Naive thymus-derived CD4-positive, alpha-beta T cell (primary cell): ENCODE results near the gene SIK3. TPM values are rescaled to one million over a fixed set of nuclear protein-coding genes. Genes with fewer than 3 reads are reported as not detected.
"Not testable (repeated sequence)": the region's sequence is repeated elsewhere in the genome, so short reads cannot be mapped to it uniquely, and the experiment has no call there.

Experiments
- ATAC-seq: fragments of 150-1000 bp; cut with Tn5 transposase; 2 replicates; pipeline ENCODE4 v1.10.0; 2021; ENCODE audit warnings: mild to moderate bottlenecking, moderate library complexity
- CTCF ChIA-PET: fragments of 350-600 bp; sonication (Branson Sonifier 250); formaldehyde crosslinking; loops from one replicate; lab custom pipeline; 2021; ENCODE audit warnings: antibody characterized with exemption; lab: Charles Lee
- POLR2A ChIA-PET: fragments of 350-600 bp; sonication (Branson Sonifier 250); formaldehyde crosslinking; loops from one replicate; lab custom pipeline; 2021; ENCODE audit warnings: antibody characterized with exemption, inconsistent platforms; lab: Charles Lee
- DNase-seq, 9 donors: peaks; one replicate each; pipeline versions ENCODE4 v3.0.0 to v3.0.0-alpha.2; 2020 to 2022; ENCODE audit warnings: mixed read lengths in 1 of 9
- H3K27ac ChIP-seq: one replicate; pipeline ENCODE4 v1.7.0; 2013; ENCODE audit warnings: mild to moderate bottlenecking, low read depth, low read length, moderate library complexity
- H3K27me3 ChIP-seq, 2 donors: one replicate each; pipeline ENCODE4 v1.7.0; 2013; ENCODE audit warnings: low read length in 2 of 2, mild to moderate bottlenecking in 2 of 2, moderate library complexity in 2 of 2; ENCODE audit not compliant: control insufficient read depth in 2 of 2, insufficient read depth in 2 of 2
- H3K36me3 ChIP-seq, 3 experiments: 1 replicate in 2 of 3; 2 replicates in 1 of 3; pipeline ENCODE4 v1.7.0; 2013; ENCODE audit warnings: low read length in 3 of 3, mild to moderate bottlenecking in 3 of 3, moderate library complexity in 1 of 3; ENCODE audit not compliant: insufficient read depth in 3 of 3, control insufficient read depth in 2 of 3
- H3K4me1 ChIP-seq, 2 donors: one replicate each; pipeline ENCODE4 v1.7.0; 2013; ENCODE audit warnings: low read length in 2 of 2, mild to moderate bottlenecking in 2 of 2, moderate library complexity in 1 of 2; ENCODE audit not compliant: control insufficient read depth in 2 of 2, insufficient read depth in 2 of 2
- H3K4me3 ChIP-seq: 2 replicates; pipeline ENCODE4 v1.7.0; 2013; ENCODE audit warnings: mild to moderate bottlenecking, low read length
- H3K9me3 ChIP-seq, 3 experiments: 1 replicate in 2 of 3; 2 replicates in 1 of 3; pipeline ENCODE4 v1.7.0; 2013; ENCODE audit warnings: low read length in 3 of 3; ENCODE audit not compliant: control insufficient read depth in 2 of 3
- H3K27ac Mint-ChIP-seq, 9 donors: one replicate each; pipeline ENCODE4 v1.8.0; 2020 to 2022; ENCODE audit warnings: mixed read lengths in 9 of 9, mild to moderate bottlenecking in 8 of 9, moderate library complexity in 5 of 9, inconsistent platforms in 2 of 9
- H3K27me3 Mint-ChIP-seq, 5 donors: one replicate each; pipeline ENCODE4 v1.8.0; 2021 to 2022; ENCODE audit warnings: mixed read lengths in 5 of 5, mild to moderate bottlenecking in 1 of 5
- H3K36me3 Mint-ChIP-seq, 5 donors: one replicate each; pipeline ENCODE4 v1.8.0; 2020 to 2022; ENCODE audit warnings: mixed read lengths in 5 of 5, mild to moderate bottlenecking in 3 of 5, inconsistent platforms in 1 of 5
- H3K4me1 Mint-ChIP-seq, 7 donors: one replicate each; pipeline ENCODE4 v1.8.0; 2020 to 2022; ENCODE audit warnings: mixed read lengths in 7 of 7, mild to moderate bottlenecking in 3 of 7, inconsistent platforms in 1 of 7
- H3K4me3 Mint-ChIP-seq, 10 donors: one replicate each; pipeline ENCODE4 v1.8.0; 2020 to 2022; ENCODE audit warnings: mild to moderate bottlenecking in 10 of 10, mixed read lengths in 10 of 10, moderate library complexity in 6 of 10, inconsistent platforms in 2 of 10
- H3K9me3 Mint-ChIP-seq, 11 donors: one replicate each; pipeline ENCODE4 v1.8.0; 2020 to 2022; ENCODE audit warnings: mixed read lengths in 11 of 11, mild to moderate bottlenecking in 4 of 11, inconsistent platforms in 1 of 11, moderate library complexity in 1 of 11
- intact Hi-C, 2 donors: fragments of 100-400 bp; cut with micrococcal nuclease; formaldehyde crosslinking; loops; one replicate each; pipeline ENCODE4 v1.15.1; 2023
- polyA plus RNA-seq, 2 donors: library from polyadenylated mRNA; unstranded; fragments of 300-500 nt; fragmentation: Illumina TruSeq; gene quantifications; one replicate each; pipeline ENCODE4 v1.2.3, GENCODE V29; 2021
- total RNA-seq, 6 experiments: library from RNA in 5 of 6; stranded (reverse) in 5 of 6; gene quantifications; 1 replicate in 5 of 6; 2 replicates in 1 of 6; pipeline ENCODE4 v1.2.3 and lab custom pipeline; 2021 to 2026

The SIK3 gene
- total and polyA plus RNA-seq, 7 experiments from 2014 or later = 13.3 to 85.2 (median 64.4) TPM

GRCh38 chr11:117143390-117143789 lies 45.2 kb upstream of the SIK3 start:
- Mint-ChIP-seq H3K36me3 (peaks cover 4 to 8% (median 5%) of the 10 kb centered on the region in 5 donors), H3K4me1 (peaks cover 27 to 51% (median 43%) of the 10 kb centered on the region in 7 donors), H3K27ac (peak overlapping the region; percentile 87 to 98 (median 97)), H3K9me3 (no peaks in the 10 kb centered on the region), H3K4me3 (peak overlapping the region; percentile 88 to 99 (median 95)), H3K27me3 (peaks cover 11 to 24% (median 12%) of the 10 kb centered on the region in 5 donors)
- CTCF ChIA-PET = no interaction called here
- peaks cover 0 to 10% (median 0%) of the 10 kb centered on the region in 3 experiments for H3K36me3 ChIP-seq
- no peaks in the 10 kb centered on the region for H3K27me3 ChIP-seq
- H3K9me3 ChIP-seq = no peaks in the 10 kb centered on the region
- H3K27ac ChIP-seq = peak overlapping the region; percentile 85
- intact Hi-C loops = loop anchor here (5.0 kb wide), 2 partner anchors 34 to 46 kb away; partner anchors contain the start of genes SIDT2 (in 1 of the 2) and SIK3 (in 1 of the 2)
- POLR2A ChIA-PET = interaction anchor here (1.3 to 3.2 kb wide), 5 partner anchors 29 to 356 kb away, joined by 5 to 42 read pairs (median 10); partner anchors contain the start of genes CEP164, PCSK7, SIDT2 and ZPR1
- H3K4me3 ChIP-seq = peak overlapping the region; percentile 89
- ATAC-seq (peak; percentile 36), DNase-seq (peak in 4 of 9 donors; percentile 13 to 27 (median 24))
- H3K4me1 ChIP-seq = peaks cover 6 to 10% of the 10 kb centered on the region in 2 donors

DNA sequence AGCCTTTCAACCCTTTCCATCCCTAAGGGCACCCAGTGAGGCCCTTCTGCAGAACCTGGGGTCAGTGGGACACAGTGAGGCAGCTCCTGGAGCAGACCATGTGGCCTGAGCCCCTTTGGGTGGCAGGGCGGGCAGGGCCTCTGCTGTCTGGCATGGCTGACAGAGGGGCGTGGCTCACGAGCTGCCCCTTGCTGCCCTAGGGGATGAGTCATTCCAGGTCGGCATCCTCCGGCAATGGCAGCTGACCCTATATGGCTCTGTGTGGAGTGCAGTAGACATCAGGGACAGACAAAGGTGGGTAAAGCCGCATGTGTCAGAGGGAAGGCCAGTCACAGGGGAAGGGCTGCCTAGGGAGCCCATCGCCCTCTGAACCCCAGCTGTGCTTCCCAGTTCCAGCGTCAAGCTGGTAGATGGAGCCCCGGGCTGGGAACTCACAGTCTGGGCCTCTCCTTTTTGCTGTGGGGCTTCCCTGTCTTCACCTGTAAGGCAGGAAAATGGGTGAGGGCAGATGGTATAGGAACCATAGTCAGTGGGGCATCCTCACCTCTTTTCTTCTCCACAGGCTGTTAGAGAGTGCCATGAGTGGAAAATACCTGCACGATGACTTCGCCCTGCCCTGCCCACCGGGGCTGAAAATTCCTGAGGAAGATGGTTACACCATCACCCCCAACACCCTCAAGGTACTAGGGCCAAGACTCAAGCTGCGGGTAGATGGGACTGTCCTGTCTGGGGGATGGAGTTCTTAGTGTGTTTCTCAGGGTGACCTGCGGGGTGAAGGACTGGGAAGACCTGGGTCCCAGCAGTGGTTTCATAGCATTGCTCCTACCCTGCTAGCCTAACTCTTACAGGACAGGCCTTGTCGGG lies 39.2 kb upstream of the SIK3 start:
- DNase-seq, H3K27me3 ChIP-seq, H3K27ac ChIP-seq, H3K9me3 ChIP-seq, H3K36me3 ChIP-seq, POLR2A ChIA-PET, H3K36me3 Mint-ChIP-seq, H3K4me3 Mint-ChIP-seq, H3K4me1 Mint-ChIP-seq, H3K4me3 ChIP-seq, H3K9me3 Mint-ChIP-seq, CTCF ChIA-PET, H3K4me1 ChIP-seq, H3K27ac Mint-ChIP-seq, ATAC-seq, intact Hi-C loops: not testable (repeated sequence)
- peaks cover 11 to 27% (median 12%) of the 10 kb centered on the region in 5 donors for H3K27me3 Mint-ChIP-seq

DNA sequence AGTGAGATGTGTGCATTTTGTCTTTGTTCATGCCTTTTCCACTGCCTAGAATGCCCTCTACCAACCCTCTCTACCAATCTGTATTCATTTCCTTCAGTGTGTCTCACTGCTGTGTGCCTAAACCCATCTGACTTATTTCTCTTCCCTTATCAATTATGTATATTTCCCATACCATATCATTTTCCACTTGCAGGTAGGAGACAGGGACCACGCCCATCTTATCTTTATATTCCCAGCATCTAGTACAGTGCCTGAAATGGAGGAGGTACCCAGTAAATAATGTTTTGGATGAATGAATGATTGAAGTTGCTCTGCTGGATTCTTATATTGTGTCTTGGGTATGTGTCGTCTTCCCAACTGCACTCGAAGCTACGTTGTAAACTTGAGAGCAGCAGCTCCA lies 36.8 kb upstream of the SIK3 start:
- DNase-seq, H3K4me3 ChIP-seq, H3K27me3 Mint-ChIP-seq, ATAC-seq, H3K27me3 ChIP-seq, H3K4me1 Mint-ChIP-seq, H3K9me3 Mint-ChIP-seq, H3K9me3 ChIP-seq, H3K36me3 ChIP-seq, H3K4me1 ChIP-seq, H3K27ac ChIP-seq, CTCF ChIA-PET, POLR2A ChIA-PET, H3K4me3 Mint-ChIP-seq, H3K36me3 Mint-ChIP-seq: not testable (repeated sequence)
- intact Hi-C loops = loop anchor here in 1 of 2 donors (5.0 kb wide), 1 partner anchor 72 kb away; no protein-coding TSS in a partner anchor
- H3K27ac Mint-ChIP-seq = peak overlapping the region in 1 of 9 donors; percentile 38

DNA sequence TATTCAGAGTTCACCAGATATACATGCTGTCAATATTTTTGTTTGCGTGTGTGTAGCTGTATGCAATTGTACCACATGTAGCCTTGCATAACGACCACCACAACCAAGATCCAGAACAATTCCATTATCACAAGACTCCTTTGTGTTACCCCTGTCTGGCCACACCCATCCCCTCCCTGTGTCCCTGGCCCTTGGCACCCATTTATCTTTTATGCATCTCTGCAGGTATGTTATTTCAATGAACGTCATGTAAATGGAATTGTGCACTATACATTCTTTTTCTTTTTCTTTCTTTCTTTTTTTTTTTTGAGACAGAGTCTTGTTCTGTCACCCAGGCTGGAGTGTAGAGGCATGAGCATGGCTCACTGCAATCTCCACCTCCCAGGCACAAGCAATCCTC lies 36.2 kb upstream of the SIK3 start:
- Mint-ChIP-seq H3K4me3 (no peak overlapping the region), H3K27me3 (peaks cover 0 to 4% (median 3%) of the 10 kb centered on the region in 5 donors), H3K9me3 (no peaks in the 10 kb centered on the region), H3K36me3 (no peaks in the 10 kb centered on the region), H3K27ac (no peak overlapping the region), H3K4me1 (peaks cover 0 to 3% (median 0%) of the 10 kb centered on the region in 7 donors)
- no peaks in the 10 kb centered on the region for H3K4me1 ChIP-seq
- ChIA-PET POLR2A (no interaction called here), CTCF (no interaction called here)
- intact Hi-C loops = loop anchor here in 1 of 2 donors (5.0 kb wide), 1 partner anchor 73 kb away; no protein-coding TSS in a partner anchor
- H3K9me3 ChIP-seq = no peaks in the 10 kb centered on the region
- no peaks in the 10 kb centered on the region for H3K27me3 ChIP-seq
- no peaks in the 10 kb centered on the region for H3K36me3 ChIP-seq
- ATAC-seq (no peak), DNase-seq (no peak)
- no peak overlapping the region for H3K27ac ChIP-seq
- H3K4me3 ChIP-seq = no peak overlapping the region

DNA sequence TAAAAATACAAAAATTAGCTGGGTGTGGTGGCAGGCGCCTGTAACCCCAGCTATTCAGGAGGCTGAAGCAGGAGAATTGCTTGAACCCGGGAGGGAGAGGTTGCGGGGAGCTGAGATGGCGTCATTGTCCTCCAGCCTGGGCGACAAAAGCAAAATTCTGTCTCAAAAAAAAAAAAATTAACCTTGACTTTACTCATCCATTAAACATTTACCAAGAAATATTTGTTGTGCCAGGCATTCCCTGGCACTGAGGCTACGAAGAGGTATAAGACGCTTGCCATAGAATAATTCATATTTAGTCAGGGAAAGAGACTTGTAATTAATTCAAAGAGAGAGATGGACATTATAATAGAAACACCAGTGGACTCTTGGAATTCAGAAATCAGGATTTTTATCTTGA lies 32.7 kb upstream of the SIK3 start:
- Histone ChIP-seq H3K9me3 (no peaks in the 10 kb centered on the region), H3K4me1 (no peaks in the 10 kb centered on the region), H3K4me3 (no peak overlapping the region), H3K36me3 (no peaks in the 10 kb centered on the region), H3K27ac (no peak overlapping the region), H3K27me3 (no peaks in the 10 kb centered on the region)
- no peak overlapping the region for H3K27ac Mint-ChIP-seq
- ATAC-seq (no peak), DNase-seq (no peak)
- H3K36me3 Mint-ChIP-seq = no peaks in the 10 kb centered on the region
- POLR2A ChIA-PET = no interaction called here
- H3K4me3 Mint-ChIP-seq = no peak overlapping the region
- CTCF ChIA-PET = interaction anchor here (0.6 kb wide), 2 partner anchors 26 to 252 kb away, joined by 3 read pairs; no protein-coding TSS in a partner anchor
- peaks cover 0 to 19% (median 0%) of the 10 kb centered on the region in 5 donors for H3K27me3 Mint-ChIP-seq
- intact Hi-C loops = loop anchor here in 1 of 2 donors (5.0 kb wide), 1 partner anchor 76 kb away; no protein-coding TSS in a partner anchor
- no peaks in the 10 kb centered on the region for H3K9me3 Mint-ChIP-seq
- H3K4me1 Mint-ChIP-seq = peaks cover 0 to 3% (median 0%) of the 10 kb centered on the region in 7 donors

GRCh38 chr11:117130396-117130795 lies 32.2 kb upstream of the SIK3 start:
- ATAC-seq, H3K27ac ChIP-seq, H3K27ac Mint-ChIP-seq, H3K36me3 Mint-ChIP-seq, H3K4me1 Mint-ChIP-seq, DNase-seq, POLR2A ChIA-PET, H3K4me3 Mint-ChIP-seq, H3K36me3 ChIP-seq, H3K4me1 ChIP-seq, H3K9me3 Mint-ChIP-seq, H3K9me3 ChIP-seq, H3K4me3 ChIP-seq, H3K27me3 ChIP-seq: not testable (repeated sequence)
- intact Hi-C loops = loop anchor here in 1 of 2 donors (5.0 kb wide), 1 partner anchor 77 kb away; no protein-coding TSS in a partner anchor
- peaks cover 0 to 19% (median 0%) of the 10 kb centered on the region in 5 donors for H3K27me3 Mint-ChIP-seq
- CTCF ChIA-PET = interaction anchor here (0.6 kb wide), 1 partner anchor 251 kb away, joined by 3 read pairs; no protein-coding TSS in a partner anchor
